NCI-H524 (cell line): ENCODE measurements around the gene KBTBD4.
"Not testable (repeated sequence)": the region's sequence is repeated elsewhere in the genome, so short reads cannot be mapped to it uniquely, and the experiment has no call there.

ENCODE experiments used
- DNase-seq, 2 experiments: peaks; one replicate each; lab custom pipeline; 2025; lab: John Stamatoyannopoulos, UW

Gene KBTBD4

DNA sequence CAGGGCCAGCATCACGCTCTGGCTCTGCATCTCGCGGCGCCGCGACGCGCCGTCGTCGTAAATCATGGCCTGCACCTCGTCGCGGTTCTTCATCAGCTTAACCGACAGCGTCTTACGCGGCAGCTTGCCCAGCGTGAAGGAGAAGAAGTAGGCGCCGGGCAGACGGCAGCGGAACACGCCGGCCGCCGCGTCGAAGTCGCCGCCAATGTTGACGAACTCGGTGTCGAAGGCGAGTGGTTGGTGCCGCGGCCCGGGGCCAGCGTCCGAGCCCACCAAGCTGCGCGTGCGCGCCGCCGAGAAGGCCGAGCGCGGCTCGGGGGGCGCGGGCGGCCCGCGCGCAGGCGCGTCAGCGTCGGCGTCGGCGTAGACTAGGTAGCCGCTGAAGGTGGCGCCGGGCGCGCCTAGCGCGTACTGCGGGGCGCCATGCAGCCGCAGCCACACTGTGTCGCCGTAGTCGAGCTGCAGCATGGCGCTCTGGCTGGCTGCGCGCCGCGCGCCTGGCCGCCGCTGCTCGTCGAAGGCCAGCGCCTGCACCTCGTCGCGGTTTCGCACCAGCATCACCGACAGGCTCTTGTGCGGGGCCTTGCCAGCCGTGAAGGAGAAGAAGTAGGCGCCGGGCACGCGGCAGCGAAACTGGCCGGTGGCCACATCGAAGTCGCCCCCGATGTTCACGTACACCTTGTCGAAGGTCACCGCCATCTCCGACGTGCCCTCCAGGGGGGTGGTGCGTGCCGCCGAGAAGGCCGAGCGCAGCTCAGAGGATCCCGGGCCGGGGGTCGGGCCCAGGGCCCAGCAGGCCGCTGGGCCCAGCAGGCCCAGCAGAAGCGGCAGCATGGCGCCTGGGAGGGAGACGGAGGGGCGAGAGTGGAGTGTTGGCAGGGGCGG is 11.4 kb upstream of the KBTBD4 start:
- DNase-seq: no peak

DNA sequence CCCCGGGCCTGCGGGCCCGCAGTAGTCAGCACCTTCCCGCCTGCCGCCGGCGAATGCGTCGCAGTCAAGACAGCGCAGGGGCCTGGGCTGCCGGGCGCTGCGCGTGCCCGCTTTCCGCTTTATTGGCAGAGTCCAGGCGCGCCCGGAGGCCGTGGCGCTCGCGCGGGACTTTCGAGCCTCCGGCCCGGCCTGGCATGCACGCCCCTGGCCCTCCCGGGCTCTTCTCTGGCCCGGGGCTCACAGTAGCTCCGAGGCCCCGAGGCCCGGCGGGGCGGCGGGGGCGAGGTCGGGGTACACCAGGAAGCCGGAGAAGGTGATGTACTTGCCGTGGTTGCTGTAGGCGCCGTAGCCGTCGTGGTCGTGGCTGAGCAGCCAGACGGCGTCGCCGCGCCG is 10.8 kb upstream of the KBTBD4 start:
- no peak for DNase-seq

DNA sequence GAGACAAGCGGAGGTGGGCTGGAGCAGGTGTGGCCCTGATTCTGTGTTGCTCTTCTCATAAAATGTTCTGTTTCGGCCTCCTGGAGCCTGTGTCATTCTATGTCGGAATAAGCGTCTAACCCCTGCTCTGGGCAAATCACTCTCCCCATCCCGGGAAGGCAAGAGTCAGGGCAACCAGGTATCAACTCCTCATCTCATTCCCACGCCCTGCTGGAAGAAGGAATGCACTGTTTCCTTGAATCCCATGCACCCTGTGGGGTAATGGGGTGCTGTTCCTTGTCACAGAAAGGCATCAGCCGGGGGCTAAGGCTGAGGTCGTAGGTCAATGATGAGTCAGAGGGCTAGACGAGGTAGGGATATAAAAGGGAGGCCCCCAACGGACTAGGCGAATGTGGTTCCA is 10.3 kb upstream of the KBTBD4 start:
- DNase-seq: no peak

- DNase-seq: no peak
Observed at GRCh38 chr11:47587723-47588326, 9.1 kb upstream of the KBTBD4 start.

DNA sequence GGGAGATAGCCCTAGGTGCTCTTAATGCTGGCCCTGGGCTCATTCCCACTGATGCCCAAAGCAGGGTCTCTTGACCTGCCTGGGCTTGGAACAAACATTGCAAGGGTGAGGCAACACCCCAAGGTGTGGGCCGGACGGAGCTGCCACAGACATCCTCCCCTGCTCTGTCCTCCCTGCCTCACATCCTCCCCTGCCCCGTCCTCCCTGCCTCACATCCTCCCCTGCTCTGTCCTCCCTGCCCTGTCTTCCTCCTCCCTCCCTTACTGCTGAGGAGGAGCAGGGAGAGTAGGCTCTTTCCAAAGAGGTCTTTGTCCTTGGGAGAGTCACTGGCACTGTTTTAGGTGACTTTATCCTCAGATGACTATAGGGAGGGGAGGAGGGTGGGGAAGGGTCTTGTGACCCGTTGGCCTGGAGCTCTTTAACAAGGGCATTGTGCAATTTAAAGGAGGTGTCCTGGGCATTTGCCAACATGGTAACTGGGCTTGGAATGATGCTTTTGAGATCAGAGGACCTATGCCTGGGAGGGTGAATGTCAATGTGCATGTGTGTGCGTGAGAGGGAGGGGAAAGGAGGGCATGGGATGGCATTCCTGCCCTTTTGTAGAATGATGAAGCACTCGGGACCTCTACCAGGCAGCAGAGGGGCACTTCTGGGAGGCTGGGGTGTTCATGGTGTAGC is 8.4 kb upstream of the KBTBD4 start:
- DNase-seq: no peak

DNA sequence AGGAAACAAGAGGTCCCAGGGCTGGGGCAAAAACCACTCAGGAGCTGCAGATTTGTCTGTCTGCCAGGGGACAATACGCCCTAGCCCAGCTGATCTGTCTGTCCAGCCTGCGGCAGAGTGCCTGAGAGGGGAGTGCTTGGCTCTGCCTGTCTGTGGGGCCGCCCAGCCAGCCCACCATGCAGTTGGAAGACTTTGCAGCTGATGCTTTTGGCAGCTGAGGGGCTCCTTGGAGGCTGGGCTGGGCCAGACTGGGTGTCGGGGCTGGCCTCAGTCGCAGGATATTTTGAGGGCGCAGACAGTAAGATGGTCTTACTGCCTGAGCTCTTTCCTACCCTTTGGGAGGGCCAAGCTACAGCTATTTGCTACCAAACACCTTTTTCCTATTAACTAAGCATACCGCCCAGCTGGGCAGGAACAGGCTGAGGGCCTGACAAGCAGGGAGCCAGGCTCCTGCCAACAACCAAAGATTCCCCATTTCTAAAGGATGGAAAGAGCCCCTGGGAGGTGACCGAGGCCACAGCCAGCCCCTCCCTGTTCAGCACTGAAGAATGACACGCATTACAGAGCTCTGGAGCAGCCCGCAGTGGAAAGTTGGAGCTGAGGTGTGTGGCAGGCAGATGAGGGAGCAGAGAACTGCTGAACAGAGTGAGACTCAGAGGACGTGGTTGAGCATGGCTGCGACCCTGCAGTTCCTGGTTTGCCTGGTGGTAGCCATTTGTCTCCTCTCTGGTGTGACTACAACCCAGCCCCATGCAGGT is 7.5 kb upstream of the KBTBD4 start, which contains the start of gene FAM180B:
TSS of gene FAM180B (plus strand) at position 581 of the 758 bp plus-strand sequence. CDS start at position 672, 91 bp downstream.
- no peak for DNase-seq

GRCh38 chr11:47583844-47584243 is 5.1 kb upstream of the KBTBD4 start:
- DNase-seq: no peak

DNA sequence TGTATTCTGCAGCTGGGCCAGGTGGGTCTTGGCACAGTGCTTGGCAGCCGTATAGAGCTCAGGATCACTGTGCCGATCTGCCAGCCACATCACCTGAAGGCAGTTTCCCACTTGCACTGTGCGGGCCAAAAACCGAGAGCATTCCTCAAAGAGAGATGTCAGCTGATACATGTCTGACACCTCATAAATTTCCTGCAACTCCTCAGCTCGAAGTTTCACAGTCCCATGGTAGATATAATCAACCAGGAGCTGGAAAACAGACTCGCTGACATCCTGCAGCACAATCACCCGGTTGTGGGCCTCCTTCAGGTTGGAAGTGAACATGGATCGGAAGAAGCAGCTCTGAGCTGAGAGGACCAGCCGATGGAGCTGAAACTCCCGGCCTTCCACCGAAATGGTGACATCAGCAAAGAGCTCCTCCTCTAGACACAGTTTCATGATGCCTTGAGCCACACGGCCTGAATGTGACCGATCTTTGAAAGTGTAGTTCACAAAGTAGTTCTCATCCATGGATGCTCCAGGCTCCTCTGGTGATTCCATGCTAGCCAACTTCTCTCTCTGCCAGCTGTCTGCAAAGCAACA is 1.2 kb downstream of the KBTBD4 start:
- no peak for DNase-seq

DNA sequence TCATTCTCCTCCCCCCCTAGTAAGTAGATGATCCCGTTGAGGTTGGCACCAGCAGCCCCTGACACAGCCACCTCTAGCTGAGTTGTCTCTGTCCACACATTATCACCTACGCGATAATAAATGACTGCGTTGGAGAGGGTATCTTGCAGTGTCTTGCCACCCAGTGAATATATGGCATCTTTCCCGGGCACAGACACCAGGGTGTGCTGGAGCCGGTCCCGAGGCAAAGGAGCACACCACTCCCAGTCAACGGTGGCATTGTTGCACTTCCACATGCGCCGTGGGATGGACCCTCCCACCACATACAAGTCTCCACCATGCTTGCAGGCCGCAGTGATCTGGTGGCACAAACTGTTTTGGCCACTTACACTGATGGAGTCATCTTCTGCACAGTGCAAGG is 5.4 kb downstream of the KBTBD4 start:
- DNase-seq: no peak

DNA sequence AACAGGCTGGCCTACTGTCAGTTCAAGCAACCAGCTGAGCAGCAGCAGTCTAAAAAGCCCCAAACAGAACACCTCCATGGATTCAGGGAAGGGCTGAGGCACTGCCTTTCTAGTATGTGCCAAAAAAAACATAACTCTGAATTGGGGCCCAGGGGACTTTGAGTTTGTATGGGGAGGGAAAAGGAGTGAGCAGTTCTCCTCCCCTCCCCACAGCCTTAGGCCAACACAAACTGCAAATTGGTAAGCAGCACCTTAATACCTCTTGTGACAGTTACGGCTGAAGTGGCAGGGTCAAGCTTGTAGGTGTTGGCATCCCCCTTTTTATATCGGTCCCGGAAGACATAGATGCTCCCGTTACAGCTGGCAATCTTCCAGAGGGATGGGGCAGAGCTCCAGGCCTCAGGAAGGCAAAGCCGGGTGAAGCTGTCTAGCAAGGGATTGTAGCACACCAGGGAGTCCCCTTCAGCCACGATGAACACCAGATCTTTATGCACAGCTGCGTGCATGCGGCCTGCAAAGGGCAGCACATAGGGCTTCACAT is 6.0 kb downstream of the KBTBD4 start:
- no peak for DNase-seq

DNA sequence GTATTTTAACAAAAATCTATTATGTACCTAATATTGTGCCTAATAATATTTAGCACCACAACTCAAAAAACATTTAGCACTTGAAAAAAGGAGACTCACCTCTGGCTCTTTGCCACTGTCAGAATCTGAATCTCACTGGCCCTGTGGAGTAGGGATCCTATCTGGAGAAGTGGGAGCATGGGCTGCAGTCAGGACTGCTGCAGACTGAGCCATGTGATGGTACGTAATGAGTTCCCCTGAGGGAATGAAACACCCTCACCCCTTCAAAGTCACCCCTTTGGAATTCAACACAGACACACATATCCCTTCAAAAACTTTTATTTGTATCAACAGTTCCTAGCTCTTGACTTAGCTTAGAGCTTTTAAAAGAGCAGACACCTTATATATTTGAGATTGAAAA is 6.9 kb downstream of the KBTBD4 start:
- DNase-seq: no peak

DNA sequence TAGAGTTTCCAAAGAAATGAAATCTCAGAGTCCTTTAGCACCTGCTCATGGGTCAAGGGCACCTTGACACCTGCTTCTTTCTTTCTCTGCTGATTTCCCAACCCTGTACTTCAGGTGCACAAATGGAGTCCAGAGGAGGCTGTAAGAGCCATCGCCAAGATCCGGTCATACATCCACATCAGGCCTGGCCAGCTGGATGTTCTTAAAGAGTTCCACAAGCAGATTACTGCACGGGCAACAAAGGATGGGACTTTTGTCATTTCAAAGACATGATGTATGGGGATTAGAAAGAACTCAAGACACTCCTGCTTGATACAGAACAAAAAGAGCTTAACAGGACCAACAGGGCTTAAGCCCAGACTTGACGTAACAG is 7.4 kb downstream of the KBTBD4 start:
- DNase-seq: no peak

DNA sequence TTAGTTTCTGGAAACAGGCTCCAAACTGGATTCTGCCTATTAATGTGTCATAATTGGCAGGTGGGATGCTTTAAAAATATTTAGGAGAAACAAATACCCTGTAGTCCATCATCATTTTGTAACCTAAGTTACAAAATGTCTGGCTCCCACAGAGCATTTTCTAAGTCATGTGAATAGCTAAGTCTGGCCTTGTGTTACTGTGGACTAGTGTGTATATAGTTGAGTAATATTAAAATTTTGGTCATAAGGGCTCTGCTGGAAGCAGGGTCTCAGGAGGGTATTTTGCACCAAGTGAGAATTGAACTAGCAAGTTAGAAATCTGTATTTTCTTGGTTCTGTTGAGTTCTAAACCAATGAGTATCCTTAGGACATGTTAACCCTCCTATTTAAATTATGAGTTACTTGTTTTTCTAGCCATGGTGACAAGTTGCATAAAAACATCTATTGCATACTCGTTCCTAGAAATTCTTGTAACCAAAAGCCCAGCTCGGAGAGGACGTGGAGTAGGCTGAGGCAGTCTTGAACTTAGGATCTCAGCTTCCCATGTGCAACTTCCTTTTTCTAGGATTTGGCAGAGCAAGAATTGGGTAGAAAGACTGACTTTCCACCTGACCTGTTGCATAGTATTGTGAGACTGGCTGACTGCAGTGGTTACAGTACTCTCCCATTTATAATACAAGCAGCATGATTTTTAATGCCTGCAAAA is 8.0 kb downstream of the KBTBD4 start:
- DNase-seq: no peak

- no peak for DNase-seq
Observed at GRCh38 chr11:47569646-47570045, 9.1 kb downstream of the KBTBD4 start.

GRCh38 chr11:47566149-47566698 is 12.5 kb downstream of the KBTBD4 start:
- DNase-seq: no peak

DNA sequence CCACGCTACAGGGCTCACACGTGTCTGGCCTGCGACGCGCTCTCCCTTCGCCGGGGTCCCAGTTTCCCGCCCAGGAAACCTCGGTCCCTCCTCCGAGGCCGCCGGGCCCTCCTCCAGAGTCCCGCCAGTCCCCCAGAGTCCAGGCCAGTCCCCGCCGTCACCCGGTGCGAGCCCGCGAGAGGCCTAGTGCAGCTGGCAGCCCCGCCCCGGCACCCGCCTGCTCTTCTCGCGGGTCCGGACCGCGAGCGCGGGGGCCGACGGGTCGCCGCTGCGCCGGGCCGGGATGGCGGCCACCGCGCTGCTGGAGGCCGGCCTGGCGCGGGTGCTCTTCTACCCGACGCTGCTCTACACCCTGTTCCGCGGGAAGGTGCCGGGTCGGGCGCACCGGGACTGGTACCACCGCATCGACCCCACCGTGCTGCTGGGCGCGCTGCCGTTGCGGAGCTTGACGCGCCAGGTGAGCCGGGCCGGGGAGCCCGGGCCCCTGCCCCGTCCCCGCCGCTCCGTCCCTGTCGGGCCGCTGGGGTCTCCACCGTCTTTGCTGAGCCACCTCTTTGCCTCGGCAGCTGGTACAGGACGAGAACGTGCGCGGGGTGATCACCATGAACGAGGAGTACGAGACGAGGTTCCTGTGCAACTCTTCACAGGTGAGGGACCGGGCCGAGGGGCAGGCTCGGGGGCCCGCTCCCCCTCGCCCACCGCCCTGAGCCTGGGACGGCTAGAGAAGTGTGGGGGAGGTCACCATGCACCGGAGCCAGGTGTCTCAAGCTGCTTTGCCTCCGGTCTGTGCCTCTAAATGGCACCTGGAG is 13.2 kb downstream of the KBTBD4 start, which contains the start of gene PTPMT1:
TSS of gene PTPMT1 (plus strand) at position 260 of the 809 bp plus-strand sequence. CDS start at position 284, 24 bp downstream.
- peak; percentile 22 to 47 for DNase-seq

GRCh38 chr11:47564933-47565339 is 13.8 kb downstream of the KBTBD4 start:
- DNase-seq: no peak

GRCh38 chr11:47564366-47564765 is 14.4 kb downstream of the KBTBD4 start:
- DNase-seq: not testable (repeated sequence)

DNA sequence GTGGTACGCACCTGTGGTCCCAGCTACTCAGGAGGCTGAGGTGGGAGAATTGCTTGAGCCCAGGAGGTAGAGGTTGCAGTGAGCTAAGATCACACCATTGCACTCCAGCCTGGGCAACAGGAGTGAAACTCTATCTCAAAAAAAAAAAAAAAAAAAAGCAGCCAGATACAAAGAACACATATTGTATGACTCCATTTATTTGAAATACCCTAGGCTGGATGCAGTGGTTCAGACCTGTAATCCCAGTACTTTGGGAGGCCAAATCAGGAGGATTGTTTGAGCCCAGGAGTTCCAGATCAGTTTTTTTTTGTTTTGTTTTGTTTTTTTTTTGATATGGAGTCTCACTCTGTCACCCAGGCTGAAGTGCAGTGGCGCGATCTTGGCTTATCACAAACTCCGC is 16.4 kb downstream of the KBTBD4 start:
- not testable (repeated sequence) for DNase-seq

- no peak for DNase-seq
Observed at GRCh38 chr11:47560426-47560825, 18.3 kb downstream of the KBTBD4 start.
